ENCODE measurements around the gene MCM3AP.

The MCM3AP gene

GRCh38 chr21:46326110-46326703 lies 40.8 kb upstream of the MCM3AP start:
- no peak overlapping the region for H3K27ac ChIP-seq
- TF ChIP-seq, protein P1, sequence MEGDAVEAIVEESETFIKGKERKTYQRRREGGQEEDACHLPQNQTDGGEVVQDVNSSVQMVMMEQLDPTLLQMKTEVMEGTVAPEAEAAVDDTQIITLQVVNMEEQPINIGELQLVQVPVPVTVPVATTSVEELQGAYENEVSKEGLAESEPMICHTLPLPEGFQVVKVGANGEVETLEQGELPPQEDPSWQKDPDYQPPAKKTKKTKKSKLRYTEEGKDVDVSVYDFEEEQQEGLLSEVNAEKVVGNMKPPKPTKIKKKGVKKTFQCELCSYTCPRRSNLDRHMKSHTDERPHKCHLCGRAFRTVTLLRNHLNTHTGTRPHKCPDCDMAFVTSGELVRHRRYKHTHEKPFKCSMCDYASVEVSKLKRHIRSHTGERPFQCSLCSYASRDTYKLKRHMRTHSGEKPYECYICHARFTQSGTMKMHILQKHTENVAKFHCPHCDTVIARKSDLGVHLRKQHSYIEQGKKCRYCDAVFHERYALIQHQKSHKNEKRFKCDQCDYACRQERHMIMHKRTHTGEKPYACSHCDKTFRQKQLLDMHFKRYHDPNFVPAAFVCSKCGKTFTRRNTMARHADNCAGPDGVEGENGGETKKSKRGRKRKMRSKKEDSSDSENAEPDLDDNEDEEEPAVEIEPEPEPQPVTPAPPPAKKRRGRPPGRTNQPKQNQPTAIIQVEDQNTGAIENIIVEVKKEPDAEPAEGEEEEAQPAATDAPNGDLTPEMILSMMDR (IDR thresholded peaks at IDR 0.05; ENCODE audit: low read depth, low read length, missing control alignments): no peak
- in situ Hi-C loops (cut with HindIII; ENCODE audit: low pct_ligation_motif_present, low sequenced_read_pairs): no loop called here
- H3K4me3 ChIP-seq (ENCODE audit: low read depth, low read length): no peak overlapping the region
- no peak for DNase-seq
- H3K27me3 ChIP-seq (replicated peaks): no peaks in the 10 kb centered on the region
- H3K36me3 ChIP-seq (replicated peaks): peaks cover 5% of the 10 kb centered on the region

DNA sequence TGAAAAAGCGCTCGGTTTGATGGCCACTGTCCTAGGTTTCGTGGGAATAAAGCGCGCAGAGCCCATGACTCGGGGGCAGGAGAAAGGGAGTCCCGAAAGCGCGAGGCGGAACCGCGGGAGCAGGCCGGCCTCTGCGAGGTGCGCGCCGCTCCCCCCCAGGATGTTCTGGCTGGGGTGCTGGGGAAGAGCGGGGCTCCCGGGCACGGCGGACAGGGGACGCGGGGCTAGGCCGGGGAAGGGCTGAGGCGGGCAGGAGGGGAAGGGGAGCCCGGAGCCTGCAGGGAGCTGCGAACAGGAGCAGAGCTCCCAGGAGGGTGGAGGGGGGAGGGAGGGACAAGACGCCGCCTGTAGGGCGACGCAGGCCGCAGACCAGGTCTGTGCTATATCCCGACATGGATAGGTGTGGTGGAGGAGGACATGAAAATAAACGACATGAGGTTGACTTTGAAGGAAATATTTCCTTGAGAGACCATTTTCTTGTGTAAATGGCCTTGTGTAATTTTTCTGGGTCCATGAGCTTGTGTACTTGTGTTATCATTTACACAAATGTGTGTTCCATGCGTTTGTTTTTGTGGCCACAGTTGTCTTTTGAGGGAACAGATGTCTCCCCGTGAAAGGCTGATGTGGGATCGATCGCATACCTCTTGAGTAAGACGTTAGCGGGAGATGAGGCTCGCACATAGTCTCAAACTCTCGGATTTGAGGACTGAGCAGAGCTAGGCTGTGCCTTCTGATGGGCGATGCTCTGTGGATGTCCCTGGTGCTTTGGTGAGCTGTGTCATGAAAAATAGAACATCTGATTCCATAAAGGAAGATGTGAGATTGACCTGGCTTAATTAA lies 39.9 kb upstream of the MCM3AP start:
- peak overlapping the region; percentile 73 for H3K4me3 ChIP-seq (ENCODE audit: low read depth, low read length)
- no peaks in the 10 kb centered on the region for H3K27me3 ChIP-seq (replicated peaks)
- in situ Hi-C loops (cut with HindIII; ENCODE audit: low pct_ligation_motif_present, low sequenced_read_pairs): no loop called here
- H3K27ac ChIP-seq: peak overlapping the region; percentile 35
- peaks cover 5% of the 10 kb centered on the region for H3K36me3 ChIP-seq (replicated peaks)
- peak; percentile 24 for DNase-seq
- TF ChIP-seq, protein P1 (IDR thresholded peaks at IDR 0.05; ENCODE audit: low read depth, low read length, missing control alignments): peak; percentile 62

- Histone ChIP-seq H3K36me3 (replicated peaks) (peaks cover 1% of the 10 kb centered on the region), H3K4me3 (ENCODE audit: low read depth, low read length) (peak overlapping the region; percentile 84), H3K27ac (peak overlapping the region; percentile 94), H3K27me3 (replicated peaks) (no peaks in the 10 kb centered on the region)
- TF ChIP-seq, protein P1 (IDR thresholded peaks at IDR 0.05; ENCODE audit: low read depth, low read length, missing control alignments): no peak
- in situ Hi-C loops (cut with HindIII; ENCODE audit: low pct_ligation_motif_present, low sequenced_read_pairs): no loop called here
- DNase-seq: peak; percentile 53
These were observed 39.1 kb upstream of the MCM3AP start for GRCh38 chr21:46324390-46325072.

DNA sequence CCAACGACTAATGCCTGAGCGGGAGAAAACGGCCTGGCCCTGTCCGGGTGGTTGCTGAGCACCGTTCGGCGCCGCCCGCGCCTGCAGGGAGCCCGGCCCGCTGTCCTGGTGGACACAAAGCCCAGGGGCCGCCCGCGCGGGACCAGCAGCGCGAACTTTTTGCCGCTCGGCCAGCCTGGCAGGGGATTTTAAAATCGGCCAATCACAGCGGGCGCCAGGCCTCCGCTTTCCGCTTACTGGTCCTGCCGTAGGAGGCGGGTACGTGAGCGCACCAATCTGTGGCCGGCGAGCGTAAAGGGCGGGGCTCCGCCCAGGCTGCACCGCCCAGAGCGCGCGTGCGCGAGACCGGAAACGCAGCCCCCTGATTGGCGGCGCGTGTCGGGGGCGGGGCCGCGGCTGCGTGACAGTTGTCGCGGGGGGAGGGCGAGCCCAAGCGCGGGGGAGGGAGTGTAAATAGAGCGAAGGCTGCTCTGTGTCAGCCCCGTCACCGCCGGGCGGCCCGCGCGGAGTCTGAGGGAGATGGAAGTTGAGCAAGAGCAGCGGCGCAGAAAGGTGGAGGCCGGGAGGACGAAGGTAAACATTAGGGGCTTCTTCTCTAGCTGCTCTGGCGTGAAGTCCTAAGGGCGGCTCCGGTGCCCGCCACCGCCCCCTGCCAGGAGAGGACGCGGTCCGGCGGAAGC lies 38.4 kb upstream of the MCM3AP start, which contains the start of the genes C21orf58 and PCNT:
Gene C21orf58 (minus strand): TSS at position 161 of the 680 bp plus-strand sequence. CDS start 1,132 bp downstream, outside the sequence.
Gene PCNT (plus strand): TSS at position 447 of the 680 bp plus-strand sequence. CDS start 73 bp downstream, at position 520.
- DNase-seq: peak; percentile 97
- Histone ChIP-seq H3K27me3 (replicated peaks) (no peaks in the 10 kb centered on the region), H3K36me3 (replicated peaks) (no peaks in the 10 kb centered on the region), H3K4me3 (ENCODE audit: low read depth, low read length) (peak within 1 kb of the TSS; percentile 84), H3K27ac (peak within 1 kb of the TSS; percentile 94)
- TF ChIP-seq, protein P1 (IDR thresholded peaks at IDR 0.05; ENCODE audit: low read depth, low read length, missing control alignments): no peak
- in situ Hi-C loops (cut with HindIII; ENCODE audit: low pct_ligation_motif_present, low sequenced_read_pairs): no loop called here

GRCh38 chr21:46323227-46323709 lies 37.9 kb upstream of the MCM3AP start:
- TF ChIP-seq, protein P1 (IDR thresholded peaks at IDR 0.05; ENCODE audit: low read depth, low read length, missing control alignments): no peak
- Histone ChIP-seq H3K36me3 (replicated peaks) (no peaks in the 10 kb centered on the region), H3K27me3 (replicated peaks) (no peaks in the 10 kb centered on the region), H3K27ac (peak overlapping the region; percentile 60), H3K4me3 (ENCODE audit: low read depth, low read length) (peak overlapping the region; percentile 81)
- DNase-seq: no peak
- in situ Hi-C loops (cut with HindIII; ENCODE audit: low pct_ligation_motif_present, low sequenced_read_pairs): no loop called here
